K562 (cell line): Measurements from ENCODE around the gene LPAR5. TPM values are rescaled to one million over a fixed set of nuclear protein-coding genes. Genes with fewer than 3 reads are reported as not detected.
A peak's percentile ranks its signal among the peaks of the same experiment; 100 is the strongest.

Experiments used
- ATAC-seq: fragments of 200-7000 bp; cut with Tn5 transposase; 3 replicates; pipeline ENCODE4 v1.9.1; 2020; ENCODE audit warnings: moderate library complexity
- BruUV-seq: library from RNA; stranded (reverse); fragments of 400-500 nt; replicated peaks from 2 replicates; lab custom pipeline; 2021; lab: Mats Ljungman, UMichigan
- CTCF ChIA-PET: fragments of 300-600 bp; formaldehyde crosslinking; extraction: SDS; loops from one replicate; lab custom pipeline; 2021; ENCODE audit warnings: low intra/inter-chr PET ratio; lab: Yijun Ruan, JAX
- POLR2A ChIA-PET: fragments of 300-600, 350-650 bp; sonication (Branson Sonifier 250); formaldehyde crosslinking; extraction: SDS; loops from one replicate; lab custom pipeline; 2021; ENCODE audit warnings: antibody characterized with exemption, inconsistent platforms; lab: Yijun Ruan, JAX
- DNase-seq, 4 experiments: peaks; one replicate each; pipeline versions ENCODE4 v3.0.0 to v3.0.0-alpha.2; 2011 to 2018; ENCODE audit warnings: low spot score in 3 of 4, mixed read lengths in 3 of 4; ENCODE audit errors: extremely low read depth in 1 of 4
- FAIRE-seq: peaks from 2 replicates; lab custom pipeline; 2011; peaks lifted over from hg19 to GRCh38; lab: Jason Lieb, UNC
- H2AFZ ChIP-seq: 2 replicates; pipeline ENCODE4 v1.6.0; 2011; ENCODE audit warnings: low read depth, low read length, control low read depth, inconsistent platforms
- H3K27ac ChIP-seq: fragments of 200-600 bp; 3 replicates; pipeline ENCODE4 v1.8.0; 2011; ENCODE audit warnings: low read depth, mild to moderate bottlenecking, control low read depth, inconsistent platforms, low read length, moderate library complexity, mixed read lengths; ENCODE audit errors: extremely low read depth
- H3K27me3 ChIP-seq, 2 experiments: fragments of 300-600 bp in 1 of 2; 2 replicates in 1 of 2; 3 replicates in 1 of 2; pipeline versions ENCODE4 v1.6.0 to v1.8.0; 2011; ENCODE audit warnings: inconsistent platforms in 2 of 2, low read length in 2 of 2, mild to moderate bottlenecking in 1 of 2, mixed read lengths in 1 of 2, moderate library complexity in 1 of 2; ENCODE audit not compliant: control insufficient read depth in 2 of 2, insufficient read depth in 2 of 2
- H3K36me3 ChIP-seq: fragments of 300-600 bp; 3 replicates; pipeline ENCODE4 v1.8.0; 2011; ENCODE audit warnings: mild to moderate bottlenecking, low read length, inconsistent platforms; ENCODE audit not compliant: control insufficient read depth, insufficient read depth
- H3K4me1 ChIP-seq, 2 experiments: fragments of 200-600 bp in 1 of 2; replicated peaks in 1 of 2; 2 replicates in 1 of 2; 3 replicates in 1 of 2; pipeline versions ENCODE4 v1.5.1 to v1.8.0; 2011; ENCODE audit warnings: inconsistent platforms in 2 of 2, low read length in 2 of 2, mild to moderate bottlenecking in 1 of 2, mixed read lengths in 1 of 2, moderate library complexity in 1 of 2; ENCODE audit not compliant: control insufficient read depth in 2 of 2, insufficient read depth in 2 of 2
- H3K4me2 ChIP-seq: 2 replicates; pipeline ENCODE4 v1.6.1; 2011; ENCODE audit warnings: low read length, control low read depth, inconsistent platforms, mixed read lengths; ENCODE audit not compliant: insufficient read depth
- H3K4me3 ChIP-seq: fragments of 200-600 bp; sonication (generic), shearing (Covaris generic); 2 replicates; pipeline ENCODE4 v1.5.1; 2016; ENCODE audit warnings: control low read depth, inconsistent platforms
- H3K79me2 ChIP-seq: fragments of 200-600 bp; 3 replicates; pipeline ENCODE4 v1.8.0; 2011; ENCODE audit warnings: low read length, inconsistent platforms; ENCODE audit not compliant: control insufficient read depth, insufficient read depth
- H3K9ac ChIP-seq, 2 experiments: 2 replicates each; pipeline versions ENCODE4 v1.6.0 to v1.6.1; 2011; ENCODE audit warnings: low read depth in 2 of 2, low read length in 2 of 2, control low read depth in 1 of 2, inconsistent platforms in 1 of 2, mild to moderate bottlenecking in 1 of 2, mixed read lengths in 1 of 2; ENCODE audit not compliant: insufficient read depth in 1 of 2
- H3K9me1 ChIP-seq: one replicate; pipeline ENCODE4 v1.6.0; 2011; ENCODE audit warnings: inconsistent platforms, mild to moderate bottlenecking, low read length, moderate library complexity; ENCODE audit not compliant: control insufficient read depth, insufficient read depth
- H3K9me3 ChIP-seq: replicated peaks from 2 replicates; pipeline ENCODE4 v1.5.1; 2011; ENCODE audit warnings: low read depth, low read length, inconsistent platforms; ENCODE audit not compliant: control insufficient read depth, insufficient read depth
- H4K20me1 ChIP-seq: replicated peaks from 2 replicates; pipeline ENCODE4 v1.6.1; 2011; ENCODE audit warnings: low read length, inconsistent platforms, mixed read lengths; ENCODE audit not compliant: control insufficient read depth, insufficient read depth
- C11orf30 ChIP-seq: fragments of 450-650 bp; IDR thresholded peaks from 2 replicates; pipeline ENCODE4 v1.6.1; 2016; ENCODE audit warnings: low read depth, mild to moderate bottlenecking
- ELK1 ChIP-seq: sonication (generic); formaldehyde crosslinking; IDR thresholded peaks from 2 replicates; pipeline ENCODE4 v1.8.1; 2022; ENCODE audit warnings: missing genetic modification reagents
- HSF4 ChIP-seq: fragments of 250-450 bp; sonication (Bioruptor Pico); IDR thresholded peaks from 2 replicates; pipeline ENCODE4 v2.1.2; 2022; ENCODE audit warnings: mild to moderate bottlenecking, moderate library complexity, borderline replicate concordance
- IRF9 ChIP-seq: fragments of 450-650 bp; IDR thresholded peaks from 2 replicates; pipeline ENCODE4 v1.6.1; 2016; ENCODE audit warnings: missing biosample characterization, missing genetic modification characterization
- KLF6 ChIP-seq: fragments of 250-450 bp; sonication (Bioruptor Pico); IDR thresholded peaks from 2 replicates; pipeline ENCODE4 v1.4.0; 2020; ENCODE audit warnings: mild to moderate bottlenecking, moderate library complexity, borderline replicate concordance
- MECOM ChIP-seq: fragments of 250-450 bp; sonication (Bioruptor Pico); IDR thresholded peaks from 2 replicates; pipeline ENCODE4 v1.8.0; 2022; ENCODE audit warnings: inconsistent platforms
- MLX ChIP-seq, 2 experiments: fragments of 450-650 bp in 1 of 2; sonication (generic) in 1 of 2; formaldehyde crosslinking; conservative IDR thresholded peaks; 2 replicates each; pipeline versions ENCODE4 v1.4.0 to v1.8.1; 2020 to 2022; ENCODE audit warnings: mild to moderate bottlenecking in 1 of 2, missing genetic modification reagents in 1 of 2
- NFRKB ChIP-seq: fragments of 450-650 bp; IDR thresholded peaks from 2 replicates; pipeline ENCODE4 v1.6.1; 2016; ENCODE audit warnings: low read depth
- RBM34 ChIP-seq: fragments of 200-400 bp; formaldehyde crosslinking; IDR thresholded peaks from 2 replicates; pipeline ENCODE4 v1.6.1; 2018; ENCODE audit warnings: low read length, borderline replicate concordance; ENCODE audit not compliant: insufficient read depth
- RFX7 ChIP-seq: fragments of 250-450 bp; sonication (Bioruptor Pico); IDR thresholded peaks from 2 replicates; pipeline ENCODE4 v1.5.1; 2021; ENCODE audit warnings: mild to moderate bottlenecking
- SAFB2 ChIP-seq: fragments of 200-400 bp; formaldehyde crosslinking; IDR thresholded peaks from 2 replicates; pipeline ENCODE4 v1.6.1; 2018; ENCODE audit warnings: borderline replicate concordance, low read length, low read depth, moderate library complexity; ENCODE audit not compliant: severe bottlenecking
- ZFP30 ChIP-seq: fragments of 250-450 bp; sonication (Bioruptor Pico); IDR thresholded peaks from 2 replicates; pipeline ENCODE4 v1.8.0; 2022; ENCODE audit warnings: moderate library complexity, mild to moderate bottlenecking, inconsistent platforms, borderline replicate concordance
- ZNF23 ChIP-seq: fragments of 250-450 bp; sonication (Bioruptor Pico); IDR thresholded peaks from 2 replicates; pipeline ENCODE4 v1.4.0; 2020; ENCODE audit warnings: mild to moderate bottlenecking
- ZNF280B ChIP-seq: fragments of 250-450 bp; sonication (Bioruptor Pico); IDR thresholded peaks from 2 replicates; pipeline ENCODE4 v1.5.1; 2021; ENCODE audit warnings: mild to moderate bottlenecking
- ZNF316 ChIP-seq: fragments of 450-650 bp; IDR thresholded peaks from 2 replicates; pipeline ENCODE4 v1.6.1; 2016
- ZNF444 ChIP-seq: fragments of 250-450 bp; sonication (Bioruptor Pico); IDR thresholded peaks from 2 replicates; pipeline ENCODE4 v1.4.0; 2020; ENCODE audit warnings: mild to moderate bottlenecking, moderate library complexity
- ZNF655 ChIP-seq: fragments of 250-450 bp; sonication (Bioruptor Pico); IDR thresholded peaks from 2 replicates; pipeline ENCODE4 v1.5.0; 2021
- ZNF707 ChIP-seq: fragments of 250-450 bp; sonication (Bioruptor Pico); conservative IDR thresholded peaks from 2 replicates; pipeline ENCODE4 v1.8.0; 2022; ENCODE audit warnings: inconsistent platforms, mild to moderate bottlenecking, moderate library complexity
- WGBS: fragments of 100-300 bp; shearing (Covaris generic); methylation state at CpG from one replicate; pipeline ENCODE4 v1.1.6; 2016; ENCODE audit warnings: low coverage, mixed read lengths; ENCODE audit not compliant: insufficient coverage; ENCODE audit errors: missing lambda C conversion rate; 5-methylcytosine and 5-hydroxymethylcytosine counted together
- in situ Hi-C: fragments of 300-500 bp; cut with MboI; formaldehyde crosslinking; loops from 4 replicates; pipeline ENCODE4 v1.15.0; 2018; ENCODE audit warnings: inconsistent platforms, mixed read lengths
- intact Hi-C: fragments of 100-400 bp; cut with micrococcal nuclease; formaldehyde crosslinking; loops from 2 replicates; pipeline ENCODE4 v1.14.2; 2022
- polyA plus RNA-seq, 8 experiments: library from polyadenylated mRNA; depleted of rRNA in 4 of 8; stranded (reverse) in 5 of 8; unstranded in 3 of 8; fragments of >200 nt; fragmentation: Nextera tagmentation in 2 of 8; fragmentation: Illumina TruSeq in 1 of 8; extraction: Ambion mirVana in 2 of 8; extraction: Trizol in 1 of 8; gene quantifications; 2 replicates each; pipeline versions ENCODE4 v1.2.1 to v1.2.3, GENCODE V29; 2011 to 2014; ENCODE audit warnings: inconsistent platforms in 1 of 8, missing spikeins in 1 of 8
- total RNA-seq, 7 experiments: library from RNA; depleted of rRNA in 6 of 7; stranded (reverse); fragments of >200 nt in 6 of 7; fragmentation: Illumina TruSeq in 2 of 7; extraction: Trizol in 2 of 7; gene quantifications; 2 replicates each; pipeline versions ENCODE4 v1.2.1 to v1.2.3, GENCODE V29; 2011 to 2021; ENCODE audit warnings: low replicate concordance in 1 of 7

The LPAR5 gene
- total and polyA plus RNA-seq, 9 of the 15 experiments (the other 6 are each of a cell fraction or from before 2014, with no cell fraction given), result 1.3 to 11.7 (median 3.6) TPM

- Histone ChIP-seq H2AFZ (peak overlapping the region; percentile 52), H3K27me3 (no peaks in the 10 kb centered on the region), H3K9ac (peak overlapping the region in 1 of 2 experiments; percentile 23; a peak in 1 of 4 replicates), H3K4me2 (no peak overlapping the region; the same call in 1 of the 2 replicates), H3K79me2 (no peaks in the 10 kb centered on the region; the same call in 2 of the 3 replicates), H3K36me3 (peaks cover 16% of the 10 kb centered on the region; the same call in 1 of the 3 replicates), H3K27ac (peak overlapping the region; percentile 41; the same call in 2 of the 3 replicates), H4K20me1 (no peaks in the 10 kb centered on the region), H3K4me3 (no peak overlapping the region), H3K4me1 (peaks cover 29 to 38% of the 10 kb centered on the region in 2 experiments), H3K9me1 (no peaks in the 10 kb centered on the region), H3K9me3 (no peaks in the 10 kb centered on the region)
- no peak for DNase-seq
- POLR2A ChIA-PET, result interaction anchor here (0.6 to 2.2 kb wide), 3 partner anchors 8 to 13 kb away, joined by 3 to 8 read pairs (median 4); partner anchors contain the start of gene CHD4
- no TSS peak for BruUV-seq
- CTCF ChIA-PET, result no interaction called here
- no CpG with 5 or more reads among the region's 3 CpGs for WGBS
- FAIRE-seq, result no peak
- no peak for ATAC-seq
- in situ Hi-C loops (no loop called here), intact Hi-C loops (loop anchor here (2.0 to 10.0 kb wide), 3 partner anchors 73 to 209 kb away; partner anchors contain the start of genes GPR162, P3H3 and ZNF384)
- TF ChIP-seq NFRKB, result no peak
- TF ChIP-seq ZNF444 (CRISPR knock-in tag), result no peak
- no peak for TF ChIP-seq ZFP30 (CRISPR knock-in tag)
- TF ChIP-seq ZNF707, result no peak
- TF ChIP-seq MECOM (CRISPR knock-in tag), result no peak
- TF ChIP-seq IRF9 (tag), result no peak
- peak; percentile 33; the same call in 1 of the 2 replicates for TF ChIP-seq ZNF316
- TF ChIP-seq ZNF655 (CRISPR knock-in tag), result no peak
- TF ChIP-seq HSF4, result no peak
- TF ChIP-seq SAFB2, result no peak
- no peak for TF ChIP-seq ELK1 (CRISPR knock-in tag)
- TF ChIP-seq ZNF280B (CRISPR knock-in tag), result no peak
- no peak for TF ChIP-seq MLX (CRISPR knock-in tag; conservative IDR thresholded peaks at IDR 0.05)
- peak; percentile 61 for TF ChIP-seq C11orf30
- TF ChIP-seq KLF6 (CRISPR knock-in tag), result no peak
- no peak for TF ChIP-seq ZNF23 (CRISPR knock-in tag)
- TF ChIP-seq RFX7 (CRISPR knock-in tag), result no peak
- no peak for TF ChIP-seq RBM34
Measured at GRCh38 chr12:6615802-6616201, 20.0 kb downstream of the LPAR5 start.
